Aorta (tissue), 5 donors: ENCODE data around the gene NCR3LG1. TPM values are rescaled to one million over a fixed set of nuclear protein-coding genes. Genes with fewer than 3 reads are reported as not detected.

Experiments used
- ATAC-seq: fragments of 200-7000 bp; cut with Tn5 transposase; one replicate; pipeline ENCODE4 v1.9.1; 2022; ENCODE audit warnings: moderate library complexity; ENCODE audit not compliant: low FRiP score
- DNase-seq, 2 donors: peaks; one replicate each; pipeline ENCODE4 v3.0.0-alpha.2; 2020
- H3K27ac ChIP-seq, 2 donors: one replicate each; pipeline ENCODE4 v1.5.1; 2013; ENCODE audit warnings: low read length in 2 of 2, mild to moderate bottlenecking in 2 of 2, moderate library complexity in 2 of 2, control low read depth in 1 of 2, inconsistent platforms in 1 of 2, low read depth in 1 of 2
- H3K27me3 ChIP-seq, 2 donors: one replicate each; pipeline ENCODE4 v1.6.1; 2013; ENCODE audit warnings: control low read depth in 1 of 2, low read length in 1 of 2, mild to moderate bottlenecking in 1 of 2, moderate library complexity in 1 of 2; ENCODE audit not compliant: insufficient read depth in 2 of 2, control insufficient read depth in 1 of 2
- H3K36me3 ChIP-seq, 2 donors: one replicate each; pipeline ENCODE4 v1.6.1; 2013; ENCODE audit warnings: control low read depth in 1 of 2, low read length in 1 of 2, mild to moderate bottlenecking in 1 of 2; ENCODE audit not compliant: insufficient read depth in 2 of 2, control insufficient read depth in 1 of 2
- H3K4me1 ChIP-seq, 2 donors: one replicate each; pipeline ENCODE4 v1.6.1; 2013; ENCODE audit warnings: low read length in 2 of 2, control low read depth in 1 of 2, mild to moderate bottlenecking in 1 of 2, moderate library complexity in 1 of 2; ENCODE audit not compliant: insufficient read depth in 2 of 2, control insufficient read depth in 1 of 2
- H3K4me3 ChIP-seq, 2 donors: one replicate each; pipeline ENCODE4 v1.5.1; 2013; ENCODE audit warnings: low read length in 2 of 2, control low read depth in 1 of 2, mild to moderate bottlenecking in 1 of 2
- H3K9me3 ChIP-seq: one replicate; pipeline ENCODE4 v1.6.1; 2013; ENCODE audit warnings: mild to moderate bottlenecking, low read length; ENCODE audit not compliant: control insufficient read depth
- WGBS, 2 donors: extraction: QIAGEN DNeasy Blood & Tissue Kit; methylation state at CpG; one replicate each; pipeline ENCODE4 v1.1.7; 2013; 5-methylcytosine and 5-hydroxymethylcytosine counted together
- intact Hi-C, 2 donors: fragments of 100-400 bp; cut with DNase I; formaldehyde crosslinking; loops; one replicate each; pipeline versions ENCODE4 v1.14.2 to v1.15.0; 2022
- polyA plus RNA-seq, 2 donors: library from polyadenylated mRNA; stranded (reverse); fragments of 200-250 nt; gene quantifications; one replicate each; pipeline ENCODE4 v1.2.3, GENCODE V29; 2013
- total RNA-seq, 2 donors: library from RNA; stranded (reverse); fragmentation: NEBNext Ultra II Directional; extraction: Animal tissue kit (Norgen Biotek cat#: 25700); gene quantifications; one replicate each; pipeline ENCODE4 v1.2.1, GENCODE V29; 2021
- donor health status: healthy with polysubstance abuse.
- donor health status: Bipolar disorder and iron deficiency.
- donor health status: DM: no; HTN: no; CAD: no.
- donor health status: DM: no; HTN: no; CAD: no.
- donor health status: DM: yes; HTN: yes; CAD: no.

The NCR3LG1 gene
- total and polyA plus RNA-seq, 4 donors, result 0.38 to 3.2 (median 1.8) TPM

- Histone ChIP-seq H3K27ac (no peak overlapping the region), H3K4me3 (no peak overlapping the region), H3K36me3 (no peaks in the 10 kb centered on the region), H3K4me1 (no peaks in the 10 kb centered on the region), H3K9me3 (no peaks in the 10 kb centered on the region), H3K27me3 (no peaks in the 10 kb centered on the region)
- no peak for DNase-seq
- ATAC-seq, result no peak
- 80 to 81% methylated on average over 6 of the region's 6 CpGs for WGBS, 2 donors
- intact Hi-C loops, result no loop called here
Measured at GRCh38 chr11:17411418-17411817, 59.8 kb downstream of the NCR3LG1 start.

DNA sequence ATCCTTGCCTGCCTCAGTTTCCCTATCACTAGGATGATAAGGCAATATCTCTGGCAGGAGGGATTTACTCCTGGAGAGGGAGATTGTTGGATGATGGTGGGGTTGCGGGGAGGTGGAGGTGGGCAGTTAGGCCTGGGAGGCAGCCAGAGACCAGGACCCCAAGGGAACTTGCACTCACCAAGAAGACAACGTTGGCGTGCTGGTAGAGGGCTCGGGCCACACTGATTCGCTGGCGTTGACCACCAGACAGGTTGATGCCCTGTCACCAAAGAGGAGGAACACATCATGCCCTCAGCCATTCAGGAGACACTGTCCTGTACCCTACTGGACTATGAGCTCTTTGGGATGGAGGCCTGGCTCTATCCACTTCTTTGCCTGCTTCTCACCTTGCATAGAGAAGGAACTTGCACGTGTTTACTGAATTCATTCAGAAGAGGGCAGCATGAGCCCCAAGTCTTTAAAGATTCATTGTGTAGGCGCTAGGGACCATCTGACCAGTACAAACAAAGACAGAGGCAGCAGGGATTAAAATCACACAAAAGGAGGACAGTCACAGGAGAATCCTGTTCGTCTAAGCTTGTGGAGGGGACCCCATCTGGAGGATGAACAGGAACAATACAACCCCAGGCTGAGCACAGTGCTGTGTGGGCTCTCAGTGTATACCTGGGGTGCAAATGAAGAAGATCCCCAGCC is 61.0 kb downstream of the NCR3LG1 start:
- Histone ChIP-seq H3K36me3 (no peaks in the 10 kb centered on the region), H3K4me3 (no peak overlapping the region), H3K4me1 (no peaks in the 10 kb centered on the region), H3K9me3 (no peaks in the 10 kb centered on the region), H3K27ac (no peak overlapping the region), H3K27me3 (no peaks in the 10 kb centered on the region)
- ATAC-seq, result no peak
- 77% methylated on average over 9 of the region's 9 CpGs for WGBS, 2 donors
- intact Hi-C loops, result no loop called here
- peak in 1 of 2 donors; percentile 53 for DNase-seq

- H3K4me3 ChIP-seq, result no peak overlapping the region
- DNase-seq, result peak; percentile 19 to 40
- no peaks in the 10 kb centered on the region for H3K36me3 ChIP-seq
- no peak for ATAC-seq
- no peak overlapping the region for H3K27ac ChIP-seq
- no peaks in the 10 kb centered on the region for H3K9me3 ChIP-seq
- H3K4me1 ChIP-seq, result no peaks in the 10 kb centered on the region
- H3K27me3 ChIP-seq, result no peaks in the 10 kb centered on the region
- WGBS, 2 donors, result 74 to 76% methylated on average over 15 of the region's 15 CpGs
- intact Hi-C loops, result no loop called here
Measured at GRCh38 chr11:17413414-17414316, 62.1 kb downstream of the NCR3LG1 start.

DNA sequence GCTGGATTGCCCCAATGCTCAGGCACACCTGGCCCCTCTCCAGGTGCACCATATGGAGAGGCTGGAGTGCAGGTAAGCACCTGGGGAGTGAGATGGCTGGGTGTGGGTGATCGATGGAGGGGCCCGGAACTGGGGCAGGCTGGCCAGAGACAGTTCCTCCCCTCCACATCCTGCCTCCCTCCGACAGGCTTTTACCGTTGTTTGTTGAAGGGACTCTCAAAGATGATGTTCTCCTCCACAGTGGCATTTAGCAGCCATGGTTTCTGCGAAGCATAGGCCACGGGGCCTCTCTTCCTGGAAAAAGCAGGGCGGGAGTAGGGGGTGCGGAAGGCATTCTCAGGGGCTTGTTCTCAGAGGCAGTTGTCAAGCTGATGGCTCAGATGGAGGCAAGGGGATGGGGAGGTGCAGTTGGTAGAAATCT is 62.7 kb downstream of the NCR3LG1 start:
- 77 to 80% methylated on average over 8 of the region's 8 CpGs for WGBS, 2 donors

DNA sequence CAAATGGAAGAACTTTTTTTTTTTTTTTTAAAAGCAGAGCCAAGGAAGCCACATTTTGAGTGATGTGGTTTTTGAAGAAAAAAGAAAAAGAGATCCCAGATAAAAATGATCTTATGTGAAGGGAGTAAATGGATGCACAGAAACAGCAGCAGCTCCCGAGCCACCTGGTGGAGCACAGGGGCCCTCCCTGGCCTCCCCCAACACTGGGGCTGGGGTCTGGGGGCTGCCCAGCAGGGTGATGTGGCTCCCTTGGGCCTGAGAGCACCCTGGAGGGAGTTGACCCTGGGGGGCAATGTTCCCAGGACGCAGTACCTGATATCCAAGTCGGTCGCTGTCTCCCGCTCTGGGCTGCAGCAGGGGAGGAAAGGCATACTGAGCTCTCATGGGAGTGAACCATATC is 63.4 kb downstream of the NCR3LG1 start:
- H3K36me3 ChIP-seq, result no peaks in the 10 kb centered on the region
- intact Hi-C loops, result no loop called here
- 80 to 90% methylated on average over 5 of the region's 5 CpGs for WGBS, 2 donors
- no peak overlapping the region for H3K4me3 ChIP-seq
- DNase-seq (peak; percentile 35 to 61), ATAC-seq (no peak)
- no peaks in the 10 kb centered on the region for H3K27me3 ChIP-seq
- H3K27ac ChIP-seq, result no peak overlapping the region
- H3K9me3 ChIP-seq, result no peaks in the 10 kb centered on the region
- no peaks in the 10 kb centered on the region for H3K4me1 ChIP-seq

More for the DNA sequence above, 62.7 kb downstream of the NCR3LG1 start:
- Histone ChIP-seq H3K27me3 (no peaks in the 10 kb centered on the region), H3K27ac (no peak overlapping the region), H3K36me3 (no peaks in the 10 kb centered on the region), H3K4me3 (no peak overlapping the region), H3K9me3 (no peaks in the 10 kb centered on the region), H3K4me1 (no peaks in the 10 kb centered on the region)
- peak in 1 of 2 donors; percentile 30 for DNase-seq
- ATAC-seq, result no peak
- intact Hi-C loops, result no loop called here

GRCh38 chr11:17415523-17416104 is 64.0 kb downstream of the NCR3LG1 start:
- no peaks in the 10 kb centered on the region for H3K4me1 ChIP-seq
- H3K36me3 ChIP-seq, result no peaks in the 10 kb centered on the region
- peak in 1 of 2 donors; percentile 15 for DNase-seq
- H3K27me3 ChIP-seq, result no peaks in the 10 kb centered on the region
- no peak overlapping the region for H3K27ac ChIP-seq
- H3K4me3 ChIP-seq, result no peak overlapping the region
- intact Hi-C loops, result no loop called here
- H3K9me3 ChIP-seq, result no peaks in the 10 kb centered on the region
- no peak for ATAC-seq
- 65 to 72% methylated on average over 6 of the region's 6 CpGs for WGBS, 2 donors

DNA sequence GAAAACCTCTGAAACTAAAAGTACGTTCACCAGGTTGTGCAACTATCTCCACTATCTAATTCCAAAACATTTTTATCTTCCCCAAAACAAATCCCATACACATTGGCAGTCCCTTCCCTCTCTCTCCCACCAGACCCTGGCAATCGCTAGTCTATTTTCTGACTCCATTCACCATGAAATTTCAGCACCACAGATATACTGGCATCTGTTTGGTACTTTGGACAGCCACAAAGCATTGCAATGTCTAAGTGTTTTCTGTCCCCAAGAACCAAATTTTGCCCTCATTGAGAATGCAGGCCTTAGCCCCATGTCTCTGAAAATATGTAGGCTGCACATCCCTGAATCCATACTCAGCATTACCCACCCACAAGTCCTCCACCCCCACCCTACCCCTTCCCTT is 64.9 kb downstream of the NCR3LG1 start:
- H3K36me3 ChIP-seq, result no peaks in the 10 kb centered on the region
- no peak for ATAC-seq
- no peaks in the 10 kb centered on the region for H3K9me3 ChIP-seq
- DNase-seq, result no peak
- intact Hi-C loops, result no loop called here
- H3K27ac ChIP-seq, result no peak overlapping the region
- no peaks in the 10 kb centered on the region for H3K27me3 ChIP-seq
- H3K4me3 ChIP-seq, result no peak overlapping the region
- WGBS, 2 donors, result 45 to 56% methylated on average over 2 of the region's 2 CpGs
- no peaks in the 10 kb centered on the region for H3K4me1 ChIP-seq

GRCh38 chr11:17418444-17419081 is 67.0 kb downstream of the NCR3LG1 start:
- Histone ChIP-seq H3K4me1 (no peaks in the 10 kb centered on the region), H3K27me3 (no peaks in the 10 kb centered on the region), H3K27ac (no peak overlapping the region), H3K36me3 (no peaks in the 10 kb centered on the region), H3K9me3 (no peaks in the 10 kb centered on the region), H3K4me3 (no peak overlapping the region)
- WGBS, 2 donors, result 51 to 58% methylated on average over 2 of the region's 2 CpGs
- ATAC-seq (no peak), DNase-seq (no peak)
- intact Hi-C loops, result no loop called here
